HG02884 (cell line): Measurements from ENCODE around the gene MAP3K9.
A peak's percentile ranks its signal among the peaks of the same experiment; 100 is the strongest.

Experiments used
- ATAC-seq: cut with Tn5 transposase; IDR thresholded peaks from one replicate; pipeline ENCODE4 v1.9.1; 2021; ENCODE audit warnings: mild to moderate bottlenecking, moderate library complexity; ENCODE audit not compliant: unreplicated experiment

The MAP3K9 gene

GRCh38 chr14:70788898-70789297 is 20.4 kb downstream of the MAP3K9 start:
- ATAC-seq, result no peak

GRCh38 chr14:70785556-70785955 is 23.8 kb downstream of the MAP3K9 start:
- ATAC-seq, result no peak

- no peak for ATAC-seq
Measured at GRCh38 chr14:70784886-70785285, 24.4 kb downstream of the MAP3K9 start.

- ATAC-seq, result no peak
Measured at GRCh38 chr14:70782361-70782760, 27.0 kb downstream of the MAP3K9 start.

GRCh38 chr14:70780396-70781075 is 28.8 kb downstream of the MAP3K9 start:
- peak; percentile 72 for ATAC-seq

GRCh38 chr14:70779667-70780066 is 29.6 kb downstream of the MAP3K9 start:
- ATAC-seq, result no peak

GRCh38 chr14:70776197-70776596 is 33.1 kb downstream of the MAP3K9 start:
- peak; percentile 67 for ATAC-seq

GRCh38 chr14:70773182-70773862 is 36.0 kb downstream of the MAP3K9 start:
- ATAC-seq, result no peak

GRCh38 chr14:70771781-70772212 is 37.5 kb downstream of the MAP3K9 start:
- ATAC-seq, result no peak

GRCh38 chr14:70770490-70770889 is 38.8 kb downstream of the MAP3K9 start:
- no peak for ATAC-seq

GRCh38 chr14:70759398-70759797 is 49.9 kb downstream of the MAP3K9 start:
- no peak for ATAC-seq

GRCh38 chr14:70755655-70756054 is 53.7 kb downstream of the MAP3K9 start:
- ATAC-seq, result no peak

GRCh38 chr14:70754991-70755390 is 54.3 kb downstream of the MAP3K9 start:
- no peak for ATAC-seq

GRCh38 chr14:70753518-70753953 is 55.8 kb downstream of the MAP3K9 start:
- no peak for ATAC-seq

- ATAC-seq, result no peak
Measured at GRCh38 chr14:70748422-70748821, 60.9 kb downstream of the MAP3K9 start.

- no peak for ATAC-seq
Measured at GRCh38 chr14:70744641-70745040, 64.7 kb downstream of the MAP3K9 start.

- no peak for ATAC-seq
Measured at GRCh38 chr14:70742316-70742715, 67.0 kb downstream of the MAP3K9 start.

- ATAC-seq, result no peak
Measured at GRCh38 chr14:70741482-70741881, 67.8 kb downstream of the MAP3K9 start.

- no peak for ATAC-seq
Measured at GRCh38 chr14:70735043-70735442, 74.3 kb downstream of the MAP3K9 start.

- ATAC-seq, result no peak
Measured at GRCh38 chr14:70731447-70732239, 77.7 kb downstream of the MAP3K9 start.

GRCh38 chr14:70730393-70730792 is 78.9 kb downstream of the MAP3K9 start:
- ATAC-seq, result no peak
